HepG2 (cell line): Measurements from ENCODE around the gene ENTPD6. TPM values are rescaled to one million over a fixed set of nuclear protein-coding genes. Genes with fewer than 3 reads are reported as not detected.
A peak's percentile ranks its signal among the peaks of the same experiment; 100 is the strongest.

Source experiments
- AGO2 ChIP-seq: fragments of 200-400 bp; formaldehyde crosslinking; optimal IDR thresholded peaks from 2 replicates; pipeline ENCODE3; 2017; ENCODE audit warnings: mild to moderate bottlenecking, low read depth, low read length, moderate library complexity
- HNF4A ChIP-seq: sonication (generic); formaldehyde crosslinking; IDR thresholded peaks from 2 replicates; pipeline ENCODE4 v1.4.0; 2020; ENCODE audit warnings: missing genetic modification reagents
- KLF13 ChIP-seq: sonication (generic); formaldehyde crosslinking; IDR thresholded peaks from 2 replicates; pipeline ENCODE4 v1.4.0; 2020; ENCODE audit warnings: mild to moderate bottlenecking, missing genetic modification reagents
- LCORL ChIP-seq, 2 experiments: fragments of 450-650 bp in 1 of 2; sonication (generic) in 1 of 2; formaldehyde crosslinking in 1 of 2; IDR thresholded peaks; 2 replicates each; pipeline versions ENCODE4 v1.5.0 to v1.6.1; 2017 to 2020; ENCODE audit warnings: antibody characterized with exemption in 1 of 2, missing genetic modification reagents in 1 of 2
- MTA1 ChIP-seq: sonication (generic); formaldehyde crosslinking; IDR thresholded peaks from 2 replicates; pipeline ENCODE4 v1.4.0; 2020; ENCODE audit warnings: missing genetic modification reagents, mild to moderate bottlenecking, borderline replicate concordance
- MYC ChIP-seq: sonication (generic); formaldehyde crosslinking; IDR thresholded peaks from 2 replicates; pipeline ENCODE4 v1.9.0; 2021; ENCODE audit warnings: missing genetic modification reagents, borderline replicate concordance
- PAF1 ChIP-seq: IDR thresholded peaks from 2 replicates; pipeline ENCODE4 v1.6.1; 2016; ENCODE audit warnings: missing genetic modification reagents, missing compliant biosample characterization
- RFX5 ChIP-seq: IDR thresholded peaks from 2 replicates; pipeline ENCODE4 v1.6.1; 2011; ENCODE audit warnings: low read depth, low read length, improper control_type of control experiment
- SMAD1 ChIP-seq: sonication (generic); formaldehyde crosslinking; IDR thresholded peaks from 2 replicates; pipeline ENCODE4 v1.4.0; 2020; ENCODE audit warnings: missing genetic modification reagents, low read depth, mild to moderate bottlenecking, borderline replicate concordance
- STAT6 ChIP-seq: sonication (generic); formaldehyde crosslinking; IDR thresholded peaks from 2 replicates; pipeline ENCODE4 v1.4.0; 2020; ENCODE audit warnings: missing genetic modification reagents, mild to moderate bottlenecking, borderline replicate concordance
- TBL1XR1 ChIP-seq: fragments of 150-350 bp; IDR thresholded peaks from 2 replicates; pipeline ENCODE4 v1.6.1; 2014; ENCODE audit warnings: borderline replicate concordance, low read length; ENCODE audit not compliant: partially characterized antibody
- TBX2 ChIP-seq: sonication (generic); formaldehyde crosslinking; IDR thresholded peaks from 2 replicates; pipeline ENCODE4 v1.5.0; 2020; ENCODE audit warnings: missing genetic modification reagents, mild to moderate bottlenecking, borderline replicate concordance
- TFDP1 ChIP-seq: IDR thresholded peaks from 2 replicates; pipeline ENCODE4 v1.6.1; 2016; ENCODE audit warnings: missing compliant biosample characterization, missing genetic modification reagents, borderline replicate concordance
- YY1 ChIP-seq: IDR thresholded peaks from 2 replicates; pipeline ENCODE4 v1.6.1; 2011; ENCODE audit warnings: low read length, low read depth, moderate library complexity, mild to moderate bottlenecking; ENCODE audit not compliant: insufficient read depth, insufficient replicate concordance
- ZFX ChIP-seq: sonication (generic); formaldehyde crosslinking; IDR thresholded peaks from 2 replicates; pipeline ENCODE4 v1.4.0; 2020; ENCODE audit warnings: mild to moderate bottlenecking, low read depth, missing genetic modification reagents, moderate library complexity
- ZHX1 ChIP-seq: sonication (generic); formaldehyde crosslinking; IDR thresholded peaks from 2 replicates; pipeline ENCODE4 v1.8.1; 2022; ENCODE audit warnings: low read depth, mild to moderate bottlenecking, missing genetic modification reagents
- ZNF292 ChIP-seq: sonication (generic); formaldehyde crosslinking; IDR thresholded peaks from 2 replicates; pipeline ENCODE4 v1.8.1; 2022; ENCODE audit warnings: mild to moderate bottlenecking, low read depth, missing genetic modification reagents, borderline replicate concordance
- ZNF572 ChIP-seq: sonication (generic); formaldehyde crosslinking; IDR thresholded peaks from 2 replicates; pipeline ENCODE4 v1.5.1; 2020; ENCODE audit warnings: mild to moderate bottlenecking, missing genetic modification reagents
- polyA plus RNA-seq, 8 experiments: library from polyadenylated mRNA; depleted of rRNA in 3 of 8; stranded (reverse) in 7 of 8; unstranded in 1 of 8; fragments of >200 nt; fragmentation: Illumina TruSeq in 4 of 8; extraction: Trizol in 4 of 8; gene quantifications; 2 replicates each; pipeline versions ENCODE4 v1.2.1 to v1.2.3, GENCODE V29; 2011 to 2016; ENCODE audit warnings: low read depth in 4 of 8, missing spikeins in 1 of 8, mixed read lengths in 1 of 8; ENCODE audit not compliant: insufficient read depth in 1 of 8
- total RNA-seq, 5 experiments: library from RNA; depleted of rRNA; stranded (reverse); fragments of >200 nt; fragmentation: Illumina TruSeq; extraction: Trizol; gene quantifications; 2 replicates each; pipeline ENCODE4 v1.2.3, GENCODE V29; 2016; ENCODE audit warnings: low read depth in 1 of 5
- TF ChIP-seq, protein P1 (sequence below): sonication (generic); formaldehyde crosslinking; IDR thresholded peaks from 2 replicates; pipeline ENCODE4 v1.4.0; 2020; ENCODE audit warnings: missing genetic modification reagents

ENTPD6 gene
- total and polyA plus RNA-seq, 2 of the 13 experiments (the other 11 are each of a cell fraction or from before 2014, with no cell fraction given), result 164 to 172 TPM

DNA sequence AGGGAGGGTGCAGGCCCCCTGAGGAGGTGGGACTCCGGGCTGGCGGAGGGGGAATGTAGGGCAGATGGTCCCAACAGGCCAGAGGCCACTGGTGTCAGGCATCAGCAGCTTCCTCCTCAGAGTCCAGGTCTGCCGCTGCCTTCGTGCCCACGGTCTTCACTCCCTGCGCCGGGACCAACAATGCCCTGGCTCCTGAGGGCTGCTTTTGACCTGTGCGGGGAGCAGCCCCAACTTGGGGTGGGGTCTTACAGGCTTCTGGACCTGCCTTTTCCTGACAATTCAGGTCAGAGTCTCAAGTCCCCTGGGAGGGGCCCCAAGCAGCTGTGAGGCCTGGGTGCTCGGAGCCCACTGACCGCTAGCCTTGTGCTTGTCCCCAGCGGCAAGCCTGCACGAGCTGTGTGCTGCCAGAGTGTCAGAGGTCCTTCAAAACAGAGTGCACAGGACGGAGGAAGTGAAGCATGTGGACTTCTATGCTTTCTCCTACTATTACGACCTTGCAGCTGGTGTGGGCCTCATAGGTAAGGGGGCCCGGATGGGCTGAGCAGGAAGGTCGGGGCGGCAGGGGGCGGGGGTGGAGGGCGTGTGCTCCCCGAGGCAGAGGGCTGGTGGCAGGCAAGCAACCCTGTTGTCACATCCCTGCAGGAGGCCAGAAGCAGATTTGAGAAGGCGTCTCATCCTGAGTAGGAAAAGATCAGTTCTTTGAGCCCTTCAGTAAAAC is 27.1 kb downstream of the ENTPD6 start (continued):
- no peak for TF ChIP-seq STAT6 (CRISPR knock-in tag)
- TF ChIP-seq AGO2, result peak; percentile 82
- TF ChIP-seq MYC, result 0 out of 2 replicates have a peak, but pooled peaks have one; percentile 12
- peak; percentile 33; the same call in 1 of the 2 replicates for TF ChIP-seq HNF4A (CRISPR knock-in tag)
- TF ChIP-seq, protein P1, sequence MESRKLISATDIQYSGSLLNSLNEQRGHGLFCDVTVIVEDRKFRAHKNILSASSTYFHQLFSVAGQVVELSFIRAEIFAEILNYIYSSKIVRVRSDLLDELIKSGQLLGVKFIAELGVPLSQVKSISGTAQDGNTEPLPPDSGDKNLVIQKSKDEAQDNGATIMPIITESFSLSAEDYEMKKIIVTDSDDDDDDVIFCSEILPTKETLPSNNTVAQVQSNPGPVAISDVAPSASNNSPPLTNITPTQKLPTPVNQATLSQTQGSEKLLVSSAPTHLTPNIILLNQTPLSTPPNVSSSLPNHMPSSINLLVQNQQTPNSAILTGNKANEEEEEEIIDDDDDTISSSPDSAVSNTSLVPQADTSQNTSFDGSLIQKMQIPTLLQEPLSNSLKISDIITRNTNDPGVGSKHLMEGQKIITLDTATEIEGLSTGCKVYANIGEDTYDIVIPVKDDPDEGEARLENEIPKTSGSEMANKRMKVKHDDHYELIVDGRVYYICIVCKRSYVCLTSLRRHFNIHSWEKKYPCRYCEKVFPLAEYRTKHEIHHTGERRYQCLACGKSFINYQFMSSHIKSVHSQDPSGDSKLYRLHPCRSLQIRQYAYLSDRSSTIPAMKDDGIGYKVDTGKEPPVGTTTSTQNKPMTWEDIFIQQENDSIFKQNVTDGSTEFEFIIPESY (CRISPR knock-in tag), result peak; percentile 92
- 0 out of 2 replicates have a peak, but pooled peaks have one; percentile 23 for TF ChIP-seq PAF1
- no peak for TF ChIP-seq ZHX1 (CRISPR knock-in tag)
- TF ChIP-seq ZFX, result peak; percentile 45; the same call in 1 of the 2 replicates
- TF ChIP-seq ZNF572 (CRISPR knock-in tag), result 0 out of 2 replicates have a peak, but pooled peaks have one; percentile 22
- TF ChIP-seq TFDP1 (CRISPR knock-in tag), result peak; percentile 6; the same call in 1 of the 2 replicates
- TF ChIP-seq TBL1XR1, result no peak
- peak; percentile 44; the same call in 1 of the 2 replicates for TF ChIP-seq TBX2 (CRISPR knock-in tag)
- TF ChIP-seq SMAD1 (CRISPR knock-in tag), result 0 out of 2 replicates have a peak, but pooled peaks have one; percentile 48
- TF ChIP-seq YY1, result no peak
- TF ChIP-seq RFX5, result no peak
- TF ChIP-seq KLF13 (CRISPR knock-in tag), result no peak
- peak; percentile 18; the same call in 1 of the 2 replicates for TF ChIP-seq ZNF292 (CRISPR knock-in tag)
- TF ChIP-seq MTA1 (CRISPR knock-in tag), result no peak
- no peak for TF ChIP-seq LCORL (IDR thresholded peaks at IDR 0.05)
- 0 out of 2 replicates have a peak, but pooled peaks have one; percentile 13 for TF ChIP-seq LCORL (CRISPR knock-in tag; IDR thresholded peaks at IDR 0.05)
